Activated CD4-positive, alpha-beta T cell treated with anti-CD3 and anti-CD28 coated beads for 36 hours (primary cell): Measurements from ENCODE around the gene UTP3. TPM values are rescaled to one million over a fixed set of nuclear protein-coding genes. Genes with fewer than 3 reads are reported as not detected.
A peak's percentile ranks its signal among the peaks of the same experiment; 100 is the strongest.

Experiments used
- ATAC-seq: fragments of 200-7000 bp; cut with Tn5 transposase; one replicate; pipeline ENCODE4 v1.10.0; 2021; ENCODE audit warnings: mild to moderate bottlenecking, moderate library complexity
- CTCF ChIA-PET: fragments of 350-600 bp; sonication (Branson Sonifier 250); formaldehyde crosslinking; loops from one replicate; lab custom pipeline; 2021; ENCODE audit warnings: antibody characterized with exemption; lab: Charles Lee
- POLR2A ChIA-PET: fragments of 350-600 bp; sonication (Branson Sonifier 250); formaldehyde crosslinking; loops from one replicate; lab custom pipeline; 2021; ENCODE audit warnings: antibody characterized with exemption, inconsistent platforms; lab: Charles Lee
- DNase-seq: peaks from one replicate; pipeline ENCODE4 v3.0.0-alpha.2; 2020
- H3K27ac Mint-ChIP-seq: one replicate; pipeline ENCODE4 v1.8.0; 2021; ENCODE audit warnings: mixed read lengths
- H3K27me3 Mint-ChIP-seq: one replicate; pipeline ENCODE4 v1.8.0; 2021; ENCODE audit warnings: mixed read lengths
- H3K36me3 Mint-ChIP-seq: one replicate; pipeline ENCODE4 v1.8.0; 2021; ENCODE audit warnings: low read depth, mixed read lengths
- H3K4me1 Mint-ChIP-seq: one replicate; pipeline ENCODE4 v1.8.0; 2021; ENCODE audit warnings: mixed read lengths
- H3K4me3 Mint-ChIP-seq: one replicate; pipeline ENCODE4 v1.8.0; 2021; ENCODE audit warnings: mild to moderate bottlenecking, moderate library complexity, mixed read lengths
- H3K9me3 Mint-ChIP-seq: one replicate; pipeline ENCODE4 v1.8.0; 2021; ENCODE audit warnings: low read depth, mixed read lengths
- intact Hi-C, 2 experiments: fragments of 100-400 bp; cut with DNase I in 1 of 2; cut with micrococcal nuclease in 1 of 2; formaldehyde crosslinking; loops; one replicate each; pipeline versions ENCODE4 v1.14.2 to v1.15.1; 2022 to 2024; cut with DNase I, micrococcal nuclease
- total RNA-seq, 2 experiments: library from RNA; stranded (reverse); gene quantifications; one replicate each; pipeline ENCODE4 v1.2.3, GENCODE V29; 2021

Gene UTP3
- total RNA-seq, 2 experiments from 2014 or later, result 32.6 to 34.3 TPM

GRCh38 chr4:70705183-70706043 lies 17.1 kb downstream of the UTP3 start:
- Mint-ChIP-seq H3K27me3 (no peaks in the 10 kb centered on the region), H3K27ac (peak overlapping the region; percentile 94), H3K36me3 (peaks cover 1% of the 10 kb centered on the region), H3K9me3 (no peaks in the 10 kb centered on the region), H3K4me1 (peaks cover 27% of the 10 kb centered on the region), H3K4me3 (peak overlapping the region; percentile 90)
- POLR2A ChIA-PET, result interaction anchor here (0.7 kb wide), 1 partner anchor 16 kb away, joined by 3 read pairs; no protein-coding TSS in a partner anchor
- DNase-seq, result peak; percentile 83
- peak; percentile 75 for ATAC-seq
- intact Hi-C loops, result loop anchor here (1.0 to 5.0 kb wide), 10 partner anchors 17 to 302 kb away; partner anchors contain the start of genes GRSF1 (in 2 of the 2), UTP3 (in 2 of the 2), DCK (in 1 of the 2) and MOB1B (in 1 of the 2)
- CTCF ChIA-PET, result interaction anchor here (0.7 to 3.3 kb wide), 8 partner anchors 8 to 134 kb away, joined by 3 to 23 read pairs (median 4); partner anchors contain the start of genes GRSF1, RUFY3 and UTP3

GRCh38 chr4:70706044-70706461 lies 17.7 kb downstream of the UTP3 start:
- POLR2A ChIA-PET, result interaction anchor here (0.6 kb wide), 1 partner anchor 125 kb away, joined by 10 read pairs; no protein-coding TSS in a partner anchor
- peaks cover 27% of the 10 kb centered on the region for H3K4me1 Mint-ChIP-seq
- H3K4me3 Mint-ChIP-seq, result peak overlapping the region; percentile 90
- ATAC-seq (no peak), DNase-seq (no peak)
- H3K27ac Mint-ChIP-seq, result peak overlapping the region; percentile 94
- CTCF ChIA-PET, result interaction anchor here (0.5 to 2.3 kb wide), 7 partner anchors 9 to 133 kb away, joined by 3 to 10 read pairs (median 3); partner anchors contain the start of gene GRSF1
- H3K36me3 Mint-ChIP-seq, result peaks cover 1% of the 10 kb centered on the region
- no peaks in the 10 kb centered on the region for H3K9me3 Mint-ChIP-seq
- intact Hi-C loops, result loop anchor here in 1 of 2 experiments (2.0 to 5.0 kb wide), 2 partner anchors 17 to 301 kb away; no protein-coding TSS in a partner anchor
- no peaks in the 10 kb centered on the region for H3K27me3 Mint-ChIP-seq

- peaks cover 1% of the 10 kb centered on the region for H3K36me3 Mint-ChIP-seq
- ChIA-PET POLR2A (interaction anchor here (0.6 kb wide), 1 partner anchor 126 kb away, joined by 10 read pairs; no protein-coding TSS in a partner anchor), CTCF (interaction anchor here (0.5 to 2.3 kb wide), 7 partner anchors 9 to 133 kb away, joined by 3 to 10 read pairs (median 3); partner anchors contain the start of gene GRSF1)
- DNase-seq (no peak), ATAC-seq (no peak)
- H3K4me3 Mint-ChIP-seq, result peak overlapping the region; percentile 90
- no peaks in the 10 kb centered on the region for H3K9me3 Mint-ChIP-seq
- no peaks in the 10 kb centered on the region for H3K27me3 Mint-ChIP-seq
- intact Hi-C loops, result loop anchor here in 1 of 2 experiments (2.0 to 5.0 kb wide), 2 partner anchors 16 to 301 kb away; no protein-coding TSS in a partner anchor
- H3K27ac Mint-ChIP-seq, result peak overlapping the region; percentile 94
- H3K4me1 Mint-ChIP-seq, result peaks cover 29% of the 10 kb centered on the region
Observed at GRCh38 chr4:70706516-70706915, 18.2 kb downstream of the UTP3 start.

DNA sequence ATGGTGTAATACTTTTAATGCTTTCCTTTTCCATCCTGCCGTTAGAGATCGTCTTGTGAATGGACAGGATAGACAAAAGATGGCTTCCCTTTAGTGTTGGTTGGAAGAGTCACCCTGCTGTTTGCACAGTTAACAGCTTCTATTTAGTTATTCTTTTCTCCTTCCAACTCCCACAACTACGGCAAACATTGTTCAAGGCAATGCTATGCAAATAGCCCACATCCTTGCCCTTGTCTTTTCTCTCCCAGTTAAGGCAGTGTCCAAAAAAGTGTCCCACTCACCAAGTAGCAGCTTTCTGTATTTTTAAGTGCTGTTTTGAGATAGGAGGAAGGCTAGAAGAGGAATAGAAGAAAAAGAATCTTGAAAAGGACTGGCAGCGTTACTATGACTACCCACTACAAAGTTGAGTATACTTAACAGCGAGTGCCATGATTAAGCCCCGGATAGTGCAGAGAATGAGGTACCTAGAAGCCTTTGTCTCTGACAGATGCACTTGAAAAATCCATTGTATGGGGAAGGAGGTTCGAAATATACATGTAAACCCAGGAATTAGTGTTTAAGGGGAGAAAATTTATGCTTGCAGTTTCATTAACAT lies 21.4 kb downstream of the UTP3 start:
- H3K27me3 Mint-ChIP-seq, result no peaks in the 10 kb centered on the region
- peaks cover 47% of the 10 kb centered on the region for H3K4me1 Mint-ChIP-seq
- intact Hi-C loops, result loop anchor here in 1 of 2 experiments (5.0 kb wide), 1 partner anchor 298 kb away; no protein-coding TSS in a partner anchor

DNA sequence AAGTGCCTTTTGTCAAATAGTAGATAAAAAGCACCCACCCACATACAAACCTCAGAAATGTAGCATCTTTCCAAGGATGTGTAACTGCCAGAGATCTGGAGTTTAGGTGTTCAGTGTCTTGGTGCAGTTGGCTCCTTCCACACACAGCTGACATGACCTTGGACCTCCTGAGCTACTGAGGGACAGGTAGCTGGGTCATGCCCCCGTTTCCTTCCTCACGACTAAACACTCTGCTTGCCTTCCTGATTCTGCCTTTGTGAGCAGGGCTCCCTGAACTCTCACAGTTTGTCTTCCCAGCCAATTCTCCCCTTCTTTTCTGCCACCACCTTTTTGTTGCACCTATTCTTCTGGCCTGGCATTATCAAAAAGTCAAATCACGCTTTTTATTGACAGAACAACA lies 23.3 kb downstream of the UTP3 start:
- intact Hi-C loops, result no loop called here
- POLR2A ChIA-PET, result no interaction called here

More for the DNA sequence above, 21.4 kb downstream of the UTP3 start:
- no peak for DNase-seq
- no peaks in the 10 kb centered on the region for H3K9me3 Mint-ChIP-seq
- no peak for ATAC-seq
- ChIA-PET CTCF (interaction anchor here (0.6 to 2.0 kb wide), 4 partner anchors 13 to 473 kb away, joined by 3 to 6 read pairs (median 4); no protein-coding TSS in a partner anchor), POLR2A (interaction anchor here (0.7 kb wide), 1 partner anchor 197 kb away, joined by 3 read pairs; no protein-coding TSS in a partner anchor)
- peaks cover 1% of the 10 kb centered on the region for H3K36me3 Mint-ChIP-seq
- H3K27ac Mint-ChIP-seq, result no peak overlapping the region
- no peak overlapping the region for H3K4me3 Mint-ChIP-seq

GRCh38 chr4:70712150-70712549 lies 23.8 kb downstream of the UTP3 start:
- Mint-ChIP-seq H3K36me3 (no peaks in the 10 kb centered on the region), H3K4me1 (peaks cover 48% of the 10 kb centered on the region), H3K9me3 (no peaks in the 10 kb centered on the region), H3K27ac (no peak overlapping the region), H3K27me3 (no peaks in the 10 kb centered on the region), H3K4me3 (no peak overlapping the region)
- POLR2A ChIA-PET, result no interaction called here
- ATAC-seq (no peak), DNase-seq (no peak)
- intact Hi-C loops, result no loop called here
- CTCF ChIA-PET, result interaction anchor here (0.8 kb wide), 1 partner anchor 28 kb away, joined by 3 read pairs; no protein-coding TSS in a partner anchor

More for the DNA sequence above, 23.3 kb downstream of the UTP3 start:
- no peak overlapping the region for H3K27ac Mint-ChIP-seq
- H3K9me3 Mint-ChIP-seq, result no peaks in the 10 kb centered on the region
- H3K36me3 Mint-ChIP-seq, result no peaks in the 10 kb centered on the region
- no peaks in the 10 kb centered on the region for H3K27me3 Mint-ChIP-seq
- no peak for ATAC-seq
- no peak overlapping the region for H3K4me3 Mint-ChIP-seq
- DNase-seq, result no peak
- CTCF ChIA-PET, result no interaction called here
- H3K4me1 Mint-ChIP-seq, result peaks cover 51% of the 10 kb centered on the region

GRCh38 chr4:70712604-70713452 lies 24.5 kb downstream of the UTP3 start:
- POLR2A ChIA-PET, result no interaction called here

GRCh38 chr4:70713453-70714078 lies 25.2 kb downstream of the UTP3 start:
- ChIA-PET CTCF (no interaction called here), POLR2A (no interaction called here)
- intact Hi-C loops, result no loop called here
- Mint-ChIP-seq H3K4me1 (peaks cover 47% of the 10 kb centered on the region), H3K9me3 (no peaks in the 10 kb centered on the region), H3K27ac (peak overlapping the region; percentile 35), H3K36me3 (no peaks in the 10 kb centered on the region), H3K4me3 (no peak overlapping the region), H3K27me3 (no peaks in the 10 kb centered on the region)
- DNase-seq (no peak), ATAC-seq (peak; percentile 19)

More at GRCh38 chr4:70712604-70713452, 24.5 kb downstream of the UTP3 start:
- ATAC-seq (no peak), DNase-seq (no peak)
- Mint-ChIP-seq H3K27ac (peak overlapping the region; percentile 35), H3K4me3 (no peak overlapping the region), H3K36me3 (no peaks in the 10 kb centered on the region), H3K4me1 (peaks cover 47% of the 10 kb centered on the region), H3K9me3 (no peaks in the 10 kb centered on the region), H3K27me3 (no peaks in the 10 kb centered on the region)
- intact Hi-C loops, result no loop called here
- CTCF ChIA-PET, result interaction anchor here (0.8 kb wide), 1 partner anchor 27 kb away, joined by 3 read pairs; no protein-coding TSS in a partner anchor

DNA sequence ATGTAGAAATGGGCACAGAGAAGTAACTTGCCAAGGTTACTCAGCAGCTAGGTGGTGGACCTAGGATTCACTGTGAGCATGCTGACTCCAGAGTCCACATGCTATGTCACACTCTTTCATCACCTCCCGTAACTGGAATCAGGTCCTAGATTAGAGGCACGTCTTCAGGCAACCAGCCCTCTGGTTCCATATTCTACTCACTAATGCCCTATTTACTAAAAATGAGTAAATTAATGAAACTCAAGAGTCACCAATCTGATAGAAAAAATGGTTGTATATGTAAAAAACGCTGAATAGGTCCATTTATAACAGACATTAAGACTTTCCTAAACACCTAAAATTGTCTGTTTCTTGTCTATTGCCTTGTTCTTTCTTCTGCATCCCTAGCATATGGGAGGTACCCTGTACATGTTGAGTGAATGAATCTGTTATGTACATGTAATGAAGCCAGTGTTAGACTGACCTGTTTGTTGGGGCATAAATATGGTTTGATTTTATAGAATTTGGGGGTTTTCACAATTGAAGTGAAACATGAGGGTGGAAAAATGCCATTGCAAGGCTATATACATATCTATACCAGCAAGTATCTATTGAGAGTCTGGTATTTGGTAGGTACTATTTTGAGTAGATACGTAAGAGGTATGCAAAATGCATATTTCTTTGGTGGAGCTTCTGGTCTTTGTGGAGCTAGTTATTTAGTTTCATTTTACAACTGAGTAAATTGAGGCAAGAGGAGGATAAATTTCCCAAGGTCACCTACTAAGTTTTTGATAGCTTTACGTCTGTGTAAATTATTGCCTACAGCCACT lies 26.0 kb downstream of the UTP3 start:
- Mint-ChIP-seq H3K4me3 (no peak overlapping the region), H3K27me3 (no peaks in the 10 kb centered on the region), H3K27ac (no peak overlapping the region), H3K9me3 (no peaks in the 10 kb centered on the region), H3K4me1 (peaks cover 45% of the 10 kb centered on the region), H3K36me3 (no peaks in the 10 kb centered on the region)
- ChIA-PET CTCF (interaction anchor here (1.0 kb wide), 2 partner anchors 20 to 23 kb away, joined by 3 to 4 read pairs; no protein-coding TSS in a partner anchor), POLR2A (no interaction called here)
- DNase-seq (no peak), ATAC-seq (peak; percentile 47)
- intact Hi-C loops, result no loop called here
